HEK293 (cell line): ENCODE measurements around the gene TMEM135.

Experiments used
- CTCF ChIP-seq: fragments of 450-650 bp; formaldehyde crosslinking; IDR thresholded peaks from 2 replicates; pipeline ENCODE4 v1.5.1; 2016; ENCODE audit warnings: missing biosample characterization, missing genetic modification characterization
- GLI2 ChIP-seq: fragments of 450-650 bp; formaldehyde crosslinking; IDR thresholded peaks from 2 replicates; pipeline ENCODE4; 2017; ENCODE audit warnings: missing biosample characterization, missing genetic modification characterization, low read depth, borderline replicate concordance
- KLF1 ChIP-seq: fragments of 450-650 bp; formaldehyde crosslinking; IDR thresholded peaks from 2 replicates; pipeline ENCODE4 v1.5.1; 2016; ENCODE audit warnings: missing biosample characterization, missing genetic modification characterization
- KLF16 ChIP-seq: fragments of 450-650 bp; formaldehyde crosslinking; IDR thresholded peaks from 2 replicates; pipeline ENCODE4 v1.5.1; 2017; ENCODE audit warnings: missing biosample characterization, missing genetic modification characterization
- SETDB1 ChIP-seq: IDR thresholded peaks from one replicate; pipeline ENCODE4 v1.6.1; 2017; ENCODE audit warnings: mild to moderate bottlenecking, low read length, moderate library complexity, mixed read lengths; ENCODE audit not compliant: insufficient read length
- ZBTB26 ChIP-seq: fragments of 450-650 bp; formaldehyde crosslinking; optimal IDR thresholded peaks from 2 replicates; pipeline ENCODE3; 2016; ENCODE audit warnings: missing biosample characterization, mild to moderate bottlenecking, missing genetic modification characterization
- ZBTB8A ChIP-seq: fragments of 450-650 bp; formaldehyde crosslinking; IDR thresholded peaks from 2 replicates; pipeline ENCODE4 v1.5.1; 2016; ENCODE audit warnings: missing biosample characterization, missing genetic modification characterization
- ZFP69B ChIP-seq: fragments of 450-650 bp; formaldehyde crosslinking; IDR thresholded peaks from 2 replicates; pipeline ENCODE4 v1.5.1; 2016; ENCODE audit warnings: missing biosample characterization, missing genetic modification characterization
- ZNF366 ChIP-seq: fragments of 450-650 bp; formaldehyde crosslinking; conservative IDR thresholded peaks from 2 replicates; pipeline ENCODE4 v1.5.1; 2016; ENCODE audit warnings: missing biosample characterization, missing genetic modification characterization
- ZNF394 ChIP-seq: fragments of 450-650 bp; formaldehyde crosslinking; IDR thresholded peaks from 2 replicates; pipeline ENCODE4 v1.5.1; 2016; ENCODE audit warnings: missing biosample characterization, missing genetic modification characterization, mild to moderate bottlenecking, moderate library complexity, borderline replicate concordance
- ZNF416 ChIP-seq: fragments of 450-650 bp; formaldehyde crosslinking; IDR thresholded peaks from 2 replicates; pipeline ENCODE4 v1.5.1; 2016; ENCODE audit warnings: missing biosample characterization, missing genetic modification characterization
- ZNF621 ChIP-seq: fragments of 450-650 bp; formaldehyde crosslinking; IDR thresholded peaks from 2 replicates; pipeline ENCODE4 v1.5.1; 2017; ENCODE audit warnings: missing biosample characterization, missing genetic modification characterization
- ZNF777 ChIP-seq: fragments of 450-650 bp; formaldehyde crosslinking; IDR thresholded peaks from 2 replicates; pipeline ENCODE4 v1.5.1; 2017; ENCODE audit warnings: missing biosample characterization, missing genetic modification characterization, borderline replicate concordance

DNA sequence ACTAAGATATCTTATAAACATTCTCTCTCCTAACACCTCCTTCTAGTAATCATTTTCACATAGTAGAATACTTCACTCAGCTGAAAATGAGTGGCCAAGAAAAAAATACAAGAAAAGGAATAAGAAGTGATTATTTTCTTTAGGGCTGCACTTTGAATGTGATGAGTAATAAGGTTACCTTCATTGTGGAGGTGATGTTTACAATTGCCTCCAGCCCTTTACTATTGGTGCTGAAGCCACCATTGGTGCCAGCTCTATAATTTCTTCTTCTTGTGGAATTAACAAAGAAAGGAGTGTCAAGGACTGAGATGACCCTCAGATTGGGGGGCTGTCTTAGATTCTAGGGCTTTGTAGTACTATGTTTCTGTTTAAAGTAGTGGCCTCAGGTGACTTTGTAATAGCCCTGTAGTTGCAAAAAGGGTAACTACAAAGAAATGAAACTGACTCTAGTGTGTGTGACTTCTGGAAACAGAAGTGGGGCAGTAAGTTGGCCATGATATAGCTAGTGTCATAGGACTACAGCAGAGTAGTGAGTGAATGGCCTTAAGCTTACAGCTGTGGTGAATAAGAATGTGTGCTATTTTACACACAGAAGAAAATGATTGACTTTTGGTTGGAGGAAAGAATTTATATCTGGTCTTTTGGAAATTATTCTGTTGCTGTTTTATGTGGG is 287.2 kb downstream of the TMEM135 start:
- no peak for TF ChIP-seq CTCF
- no peak for TF ChIP-seq ZNF366
- no peak for TF ChIP-seq ZFP69B
- no peak for TF ChIP-seq ZNF394 (tag by site-specific recombination)
- no peak for TF ChIP-seq ZNF777 (tag by site-specific recombination)
- TF ChIP-seq ZNF416 (tag by site-specific recombination) = no peak
- no peak for TF ChIP-seq KLF1 (tag by site-specific recombination)
- no peak for TF ChIP-seq ZNF621 (tag by site-specific recombination)
- TF ChIP-seq KLF16 (tag by site-specific recombination) = no peak
- no peak for TF ChIP-seq ZBTB26 (tag by site-specific recombination)
- no peak for TF ChIP-seq GLI2 (tag by site-specific recombination)
- TF ChIP-seq ZBTB8A (tag by site-specific recombination) = no peak
- TF ChIP-seq SETDB1 = no peak
